ENCODE measurements around the gene BNC2. TPM values are rescaled to one million over a fixed set of nuclear protein-coding genes. Genes with fewer than 3 reads are reported as not detected.
A peak's percentile ranks its signal among the peaks of the same experiment; 100 is the strongest.

BNC2 gene
- total RNA-seq, 2 experiments from 2014 or later: not detected

- intact Hi-C loops (cut with DNase I, micrococcal nuclease): no loop called here
- no peak overlapping the region for H3K4me3 Mint-ChIP-seq
- POLR2A ChIA-PET: no interaction called here
- no peak overlapping the region for H3K4me3 ChIP-seq (ENCODE audit: low read length)
- peak in 1 of 14 experiments; percentile 7 for DNase-seq
- no peaks in the 10 kb centered on the region for H3K36me3 Mint-ChIP-seq (ENCODE audit: low read depth)
- no peaks in the 10 kb centered on the region for H3K27me3 Mint-ChIP-seq
- H3K4me1 Mint-ChIP-seq (ENCODE audit: low read depth): no peaks in the 10 kb centered on the region
- H3K27me3 ChIP-seq (ENCODE audit: control insufficient read depth in 1 of 2, insufficient read depth in 2 of 2, low read length in 2 of 2): no peaks in the 10 kb centered on the region
- CTCF ChIA-PET: no interaction called here
- no peak overlapping the region for H3K27ac ChIP-seq (ENCODE audit: low read depth in 1 of 2, low read length in 2 of 2)
- peaks cover 4 to 6% of the 10 kb centered on the region in 2 experiments for H3K9me3 ChIP-seq (ENCODE audit: control insufficient read depth in 1 of 2, insufficient read depth in 1 of 2, low read length in 2 of 2)
- H3K4me1 ChIP-seq (ENCODE audit: insufficient read depth, low read length): no peaks in the 10 kb centered on the region
- no peak for ATAC-seq (ENCODE audit: poor library complexity)
- no peak overlapping the region for H3K27ac Mint-ChIP-seq
- TF ChIP-seq CTCF (IDR thresholded peaks at IDR 0.05): no peak
- H3K36me3 ChIP-seq (ENCODE audit: insufficient read depth, low read length): no peaks in the 10 kb centered on the region
- H3K9me3 Mint-ChIP-seq: no peaks in the 10 kb centered on the region
These were observed 468.8 kb downstream of the BNC2 start for GRCh38 chr9:16401701-16402100.

- no peak overlapping the region for H3K27ac Mint-ChIP-seq
- H3K36me3 Mint-ChIP-seq (ENCODE audit: low read depth): no peaks in the 10 kb centered on the region
- Histone ChIP-seq H3K27me3 (ENCODE audit: control insufficient read depth in 1 of 2, insufficient read depth in 2 of 2, low read length in 2 of 2) (no peaks in the 10 kb centered on the region), H3K9me3 (ENCODE audit: control insufficient read depth in 1 of 2, insufficient read depth in 1 of 2, low read length in 2 of 2) (peaks cover under 1 to 4% of the 10 kb centered on the region in 2 experiments), H3K4me3 (ENCODE audit: low read length) (no peak overlapping the region), H3K36me3 (ENCODE audit: insufficient read depth, low read length) (no peaks in the 10 kb centered on the region), H3K27ac (ENCODE audit: low read depth in 1 of 2, low read length in 2 of 2) (no peak overlapping the region), H3K4me1 (ENCODE audit: insufficient read depth, low read length) (no peaks in the 10 kb centered on the region)
- H3K9me3 Mint-ChIP-seq: peaks cover 7% of the 10 kb centered on the region
- no peak overlapping the region for H3K4me3 Mint-ChIP-seq
- TF ChIP-seq CTCF (IDR thresholded peaks at IDR 0.05): no peak
- intact Hi-C loops (cut with DNase I, micrococcal nuclease): no loop called here
- ChIA-PET POLR2A (no interaction called here), CTCF (no interaction called here)
- ATAC-seq (ENCODE audit: poor library complexity) (no peak), DNase-seq (no peak)
- H3K4me1 Mint-ChIP-seq (ENCODE audit: low read depth): no peaks in the 10 kb centered on the region
- no peaks in the 10 kb centered on the region for H3K27me3 Mint-ChIP-seq
These were observed 471.8 kb downstream of the BNC2 start for GRCh38 chr9:16398691-16399090.

- no peak for TF ChIP-seq CTCF (IDR thresholded peaks at IDR 0.05)
- ATAC-seq (ENCODE audit: poor library complexity) (no peak), DNase-seq (no peak)
- Histone ChIP-seq H3K4me1 (ENCODE audit: insufficient read depth, low read length) (no peaks in the 10 kb centered on the region), H3K36me3 (ENCODE audit: insufficient read depth, low read length) (no peaks in the 10 kb centered on the region), H3K27me3 (ENCODE audit: control insufficient read depth in 1 of 2, insufficient read depth in 2 of 2, low read length in 2 of 2) (no peaks in the 10 kb centered on the region), H3K4me3 (ENCODE audit: low read length) (no peak overlapping the region), H3K9me3 (ENCODE audit: control insufficient read depth in 1 of 2, insufficient read depth in 1 of 2, low read length in 2 of 2) (peaks cover 0 to 4% of the 10 kb centered on the region in 2 experiments), H3K27ac (ENCODE audit: low read depth in 1 of 2, low read length in 2 of 2) (no peak overlapping the region)
- no peak overlapping the region for H3K4me3 Mint-ChIP-seq
- H3K27me3 Mint-ChIP-seq: no peaks in the 10 kb centered on the region
- no peak overlapping the region for H3K27ac Mint-ChIP-seq
- intact Hi-C loops (cut with DNase I, micrococcal nuclease): no loop called here
- H3K4me1 Mint-ChIP-seq (ENCODE audit: low read depth): no peaks in the 10 kb centered on the region
- no peaks in the 10 kb centered on the region for H3K36me3 Mint-ChIP-seq (ENCODE audit: low read depth)
- POLR2A ChIA-PET: no interaction called here
- CTCF ChIA-PET: no interaction called here
- peaks cover 7% of the 10 kb centered on the region for H3K9me3 Mint-ChIP-seq
These were observed 474.1 kb downstream of the BNC2 start for GRCh38 chr9:16396389-16396788.
